Kidney (tissue), 14 donors: ENCODE measurements around the gene SEPTIN10. TPM values are rescaled to one million over a fixed set of nuclear protein-coding genes. Genes with fewer than 3 reads are reported as not detected.

Source experiments
- DNase-seq, 5 donors: peaks; one replicate each; pipeline ENCODE4 v3.0.0-alpha.2; 2013 to 2020
- FAIRE-seq: peaks from 2 replicates; lab custom pipeline; 2012; peaks lifted over from hg19 to GRCh38; lab: Jason Lieb, UNC
- H3K27ac ChIP-seq, 2 donors: one replicate each; pipeline ENCODE4 v1.7.0; 2013; ENCODE audit warnings: low read depth in 2 of 2, low read length in 2 of 2, inconsistent platforms in 1 of 2
- H3K27me3 ChIP-seq: one replicate; pipeline ENCODE4 v1.7.1; 2013; ENCODE audit warnings: low read length, inconsistent platforms; ENCODE audit not compliant: control insufficient read depth, insufficient read depth
- H3K36me3 ChIP-seq, 3 donors: one replicate each; pipeline versions ENCODE4 v1.7.0 to v1.7.1; 2013; ENCODE audit warnings: low read length in 3 of 3, control low read depth in 1 of 3, inconsistent platforms in 1 of 3; ENCODE audit not compliant: insufficient read depth in 3 of 3, control insufficient read depth in 2 of 3
- H3K4me1 ChIP-seq, 3 donors: one replicate each; pipeline versions ENCODE4 v1.7.0 to v1.7.1; 2013; ENCODE audit warnings: low read length in 3 of 3, inconsistent platforms in 1 of 3, low read depth in 1 of 3; ENCODE audit not compliant: control insufficient read depth in 2 of 3, insufficient read depth in 2 of 3
- H3K4me3 ChIP-seq, 3 donors: one replicate each; pipeline versions ENCODE4 v1.7.0 to v1.8.1; 2013; ENCODE audit warnings: low read length in 3 of 3, control low read depth in 1 of 3, inconsistent platforms in 1 of 3
- H3K9ac ChIP-seq, 3 donors: one replicate each; pipeline versions ENCODE4 v1.7.0 to v1.7.1; 2013; ENCODE audit warnings: low read length in 3 of 3, control low read depth in 1 of 3, inconsistent platforms in 1 of 3
- H3K9me3 ChIP-seq, 3 donors: one replicate each; pipeline versions ENCODE4 v1.7.0 to v1.7.1; 2013; ENCODE audit warnings: low read length in 3 of 3, control low read depth in 1 of 3, inconsistent platforms in 1 of 3; ENCODE audit not compliant: control insufficient read depth in 2 of 3, insufficient read depth in 1 of 3
- CTCF ChIP-seq: IDR thresholded peaks from 3 replicates; pipeline ENCODE4 v1.5.1; 2012; ENCODE audit warnings: mild to moderate bottlenecking, moderate library complexity, borderline replicate concordance; ENCODE audit not compliant: insufficient read depth; ENCODE audit errors: extremely low read depth
- intact Hi-C: fragments of 100-400 bp; cut with DNase I; formaldehyde crosslinking; loops from one replicate; pipeline ENCODE4 v1.11.1; 2022
- polyA plus RNA-seq: library from polyadenylated mRNA; stranded (reverse); fragments of 350-450 nt; fragmentation: Illumina TruSeq; extraction: RNeasy Lipid Tissue Mini Kit (QIAGEN cat#74804); gene quantifications from one replicate; pipeline ENCODE4 v1.2.3, GENCODE V29; 2014; ENCODE audit warnings: low read depth, low replicate concordance; ENCODE audit not compliant: insufficient read depth
- total RNA-seq: library from RNA; stranded (reverse); fragmentation: NEBNext Ultra II Directional; extraction: Animal tissue kit (Norgen Biotek cat#: 25700); gene quantifications from one replicate; pipeline ENCODE4 v1.2.1, GENCODE V29; 2021
- donor health status: control.
- donor health status: control.
- donor health status: control.
- donor health status: control.
- donor health status: control.
- donor health status: DM: yes; HTN: yes; CAD: no.
- donor health status: Normal renal cell carcinoma (clear cell type).

SEPTIN10 gene
- total and polyA plus RNA-seq, 2 donors from 2014 or later: 20.8 to 80.7 TPM

GRCh38 chr2:109530712-109531111 is 83.1 kb downstream of the SEPTIN10 start:
- FAIRE-seq (no peak), DNase-seq (no peak)
- Histone ChIP-seq H3K36me3 (no peaks in the 10 kb centered on the region), H3K27me3 (no peaks in the 10 kb centered on the region), H3K9me3 (no peaks in the 10 kb centered on the region), H3K4me3 (no peak overlapping the region), H3K9ac (no peak overlapping the region), H3K4me1 (peaks cover 0 to 13% (median 5%) of the 10 kb centered on the region in 3 donors), H3K27ac (no peak overlapping the region)
- no peak for TF ChIP-seq CTCF
- intact Hi-C loops: no loop called here

- H3K9ac ChIP-seq: no peak overlapping the region
- FAIRE-seq: no peak
- H3K27me3 ChIP-seq: no peaks in the 10 kb centered on the region
- intact Hi-C loops: no loop called here
- no peak overlapping the region for H3K4me3 ChIP-seq
- H3K4me1 ChIP-seq: peaks cover 0 to 5% (median 0%) of the 10 kb centered on the region in 3 donors
- H3K27ac ChIP-seq: no peak overlapping the region
- TF ChIP-seq CTCF: no peak
- no peaks in the 10 kb centered on the region for H3K36me3 ChIP-seq
- no peaks in the 10 kb centered on the region for H3K9me3 ChIP-seq
- peak in 1 of 5 donors; percentile 75 for DNase-seq
These were observed 84.0 kb downstream of the SEPTIN10 start for GRCh38 chr2:109529532-109530449.

GRCh38 chr2:109528811-109529501 is 84.8 kb downstream of the SEPTIN10 start:
- Histone ChIP-seq H3K4me3 (no peak overlapping the region), H3K27ac (no peak overlapping the region), H3K9me3 (no peaks in the 10 kb centered on the region), H3K4me1 (peaks cover 0 to 5% (median 0%) of the 10 kb centered on the region in 3 donors), H3K9ac (no peak overlapping the region), H3K27me3 (no peaks in the 10 kb centered on the region), H3K36me3 (no peaks in the 10 kb centered on the region)
- intact Hi-C loops: no loop called here
- no peak for TF ChIP-seq CTCF
- FAIRE-seq (no peak), DNase-seq (peak in 1 of 5 donors; percentile 64)
